Panc1 (cell line): ENCODE data around the gene EBP.

Experiments
- CTCF ChIP-seq: fragments of 450-650 bp; IDR thresholded peaks from 2 replicates; pipeline ENCODE4 v1.5.1; 2017; ENCODE audit warnings: mild to moderate bottlenecking
- REST ChIP-seq, 2 experiments: IDR thresholded peaks; 2 replicates each; pipeline ENCODE4 v1.6.1; 2011 to 2012; ENCODE audit warnings: low read depth in 2 of 2, control low read depth in 1 of 2, low read length in 1 of 2, mild to moderate bottlenecking in 1 of 2, moderate library complexity in 1 of 2; ENCODE audit not compliant: insufficient read depth in 1 of 2
- TCF7L2 ChIP-seq: IDR thresholded peaks from 2 replicates; pipeline ENCODE4 v1.6.1; 2011; ENCODE audit warnings: mild to moderate bottlenecking, low read depth, low read length, inconsistent platforms

DNA sequence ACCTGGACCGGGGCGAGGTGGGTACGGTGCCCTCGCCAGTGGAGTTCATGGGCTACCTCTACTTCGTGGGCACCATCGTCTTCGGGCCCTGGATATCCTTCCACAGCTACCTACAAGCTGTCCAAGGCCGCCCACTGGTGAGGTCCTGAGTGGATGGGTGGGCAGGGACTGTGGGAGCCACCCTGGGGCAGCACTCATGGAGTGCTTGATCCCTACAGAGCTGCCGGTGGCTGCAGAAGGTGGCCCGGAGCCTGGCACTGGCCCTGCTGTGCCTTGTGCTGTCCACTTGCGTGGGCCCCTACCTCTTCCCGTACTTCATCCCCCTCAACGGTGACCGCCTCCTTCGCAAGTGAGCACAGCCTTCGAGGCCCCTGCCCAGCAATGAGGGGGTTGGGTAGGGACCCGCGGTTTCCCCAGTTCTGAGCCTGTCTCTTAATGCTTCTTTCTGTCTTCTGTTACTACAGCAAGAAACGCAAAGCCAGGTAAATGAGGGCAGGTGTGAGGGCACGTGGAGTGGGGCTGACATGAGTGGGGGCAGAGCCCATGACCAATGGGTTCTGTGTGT lies 9.2 kb upstream of the EBP start:
- TF ChIP-seq CTCF (no peak), REST (IDR thresholded peaks at IDR 0.05; ENCODE audit: insufficient read depth in 1 of 2, low read depth in 2 of 2, low read length in 1 of 2) (no peak), TCF7L2 (no peak)
